GM21515 (cell line): ENCODE data around the gene DDAH1.

ENCODE experiments used
- ATAC-seq: cut with Tn5 transposase; IDR thresholded peaks from one replicate; pipeline ENCODE4 v1.9.1; 2021; ENCODE audit not compliant: unreplicated experiment

The DDAH1 gene

GRCh38 chr1:85333186-85333585, 131.8 kb downstream of the DDAH1 start:
- ATAC-seq = no peak

GRCh38 chr1:85332575-85332974, 132.4 kb downstream of the DDAH1 start:
- no peak for ATAC-seq

GRCh38 chr1:85330711-85331290, 134.2 kb downstream of the DDAH1 start:
- ATAC-seq = no peak

- no peak for ATAC-seq
These were observed 134.7 kb downstream of the DDAH1 start for GRCh38 chr1:85330214-85330631.

GRCh38 chr1:85328713-85329397, 136.1 kb downstream of the DDAH1 start:
- ATAC-seq = no peak

- no peak for ATAC-seq
These were observed 137.2 kb downstream of the DDAH1 start for GRCh38 chr1:85327759-85328158.

- no peak for ATAC-seq
These were observed 138.1 kb downstream of the DDAH1 start for GRCh38 chr1:85326851-85327250.

GRCh38 chr1:85326336-85326735, 138.6 kb downstream of the DDAH1 start:
- no peak for ATAC-seq

GRCh38 chr1:85325920-85326319, 139.0 kb downstream of the DDAH1 start:
- ATAC-seq = no peak

GRCh38 chr1:85323770-85324169, 141.2 kb downstream of the DDAH1 start:
- no peak for ATAC-seq

- ATAC-seq = no peak
These were observed 142.3 kb downstream of the DDAH1 start for GRCh38 chr1:85322655-85323054.

GRCh38 chr1:85321237-85321964, 143.6 kb downstream of the DDAH1 start:
- no peak for ATAC-seq

- ATAC-seq = no peak
These were observed 144.4 kb downstream of the DDAH1 start for GRCh38 chr1:85320371-85321131.

- ATAC-seq = no peak
These were observed 145.0 kb downstream of the DDAH1 start for GRCh38 chr1:85319931-85320330.

GRCh38 chr1:85319491-85319890, 145.5 kb downstream of the DDAH1 start:
- ATAC-seq = no peak

- no peak for ATAC-seq
These were observed 146.7 kb downstream of the DDAH1 start for GRCh38 chr1:85318217-85318616.

- ATAC-seq = no peak
These were observed 147.4 kb downstream of the DDAH1 start for GRCh38 chr1:85317560-85317959.

- no peak for ATAC-seq
These were observed 148.6 kb downstream of the DDAH1 start for GRCh38 chr1:85316321-85316720.

- no peak for ATAC-seq
These were observed 149.2 kb downstream of the DDAH1 start for GRCh38 chr1:85315789-85316188.

GRCh38 chr1:85314726-85315125, 150.2 kb downstream of the DDAH1 start:
- no peak for ATAC-seq

GRCh38 chr1:85313888-85314696, 150.9 kb downstream of the DDAH1 start:
- ATAC-seq = no peak
